GM12875 (cell line): ENCODE data around the gene TOB1.
"Not testable (repeated sequence)": the region's sequence is repeated elsewhere in the genome, so short reads cannot be mapped to it uniquely, and the experiment has no call there.

Experiments used
- H3K4me3 ChIP-seq: one replicate; pipeline ENCODE4 v1.5.1; 2011; ENCODE audit warnings: low read depth, low read length, control low read depth
- TF ChIP-seq, protein P1 (sequence below): IDR thresholded peaks from 2 replicates; pipeline ENCODE4 v1.5.1; 2011; ENCODE audit warnings: low read depth, mild to moderate bottlenecking, control low read depth, inconsistent platforms, low read length, moderate library complexity, borderline replicate concordance; ENCODE audit not compliant: insufficient read depth

The TOB1 gene

DNA sequence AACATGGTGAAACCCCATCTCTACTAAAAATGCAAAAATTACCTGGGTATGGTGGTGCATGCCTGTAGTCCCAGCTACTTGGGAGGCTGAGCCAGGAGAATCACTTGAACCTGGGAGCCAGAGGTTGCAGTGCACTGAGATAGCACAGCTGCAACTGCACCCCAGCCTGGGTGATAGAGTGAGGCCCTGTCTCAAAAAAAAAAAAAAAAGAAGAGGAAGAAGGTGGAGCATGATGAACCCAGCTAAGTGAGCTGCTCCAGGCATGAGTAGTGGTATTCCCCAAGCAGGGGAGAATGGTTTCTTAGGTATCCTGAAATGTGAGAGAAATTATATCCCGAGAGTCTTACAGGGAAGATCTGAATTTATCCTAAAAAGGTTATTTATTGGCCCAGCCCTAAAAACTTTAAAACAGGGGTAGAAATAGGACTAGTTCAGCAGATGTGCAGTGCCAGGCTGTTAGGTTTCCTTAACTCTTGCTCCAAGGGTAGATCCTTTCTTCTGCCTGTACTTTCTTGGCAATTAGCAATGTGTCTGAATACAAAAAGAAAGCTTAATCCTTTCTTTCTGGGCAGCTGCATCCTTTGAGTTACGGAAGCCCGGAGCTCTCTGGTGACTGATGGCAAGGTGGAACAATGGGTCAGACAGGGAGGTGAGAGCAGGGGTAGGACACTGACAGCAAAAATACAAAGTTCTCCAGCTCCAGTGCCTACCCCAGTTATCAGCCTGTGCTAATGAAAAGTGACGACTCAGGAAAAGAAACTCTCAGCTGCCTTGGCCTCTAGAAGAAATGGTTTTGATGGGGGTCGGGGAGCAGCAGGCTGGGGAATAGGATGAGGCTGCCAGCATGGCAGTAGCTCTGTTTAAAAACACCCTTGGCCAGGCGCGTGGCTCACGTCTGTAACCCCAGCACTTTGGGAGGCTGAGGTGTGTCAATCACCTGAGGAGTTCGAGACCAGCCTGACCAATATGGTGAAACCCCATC is 36.5 kb upstream of the TOB1 start:
- TF ChIP-seq, protein P1, sequence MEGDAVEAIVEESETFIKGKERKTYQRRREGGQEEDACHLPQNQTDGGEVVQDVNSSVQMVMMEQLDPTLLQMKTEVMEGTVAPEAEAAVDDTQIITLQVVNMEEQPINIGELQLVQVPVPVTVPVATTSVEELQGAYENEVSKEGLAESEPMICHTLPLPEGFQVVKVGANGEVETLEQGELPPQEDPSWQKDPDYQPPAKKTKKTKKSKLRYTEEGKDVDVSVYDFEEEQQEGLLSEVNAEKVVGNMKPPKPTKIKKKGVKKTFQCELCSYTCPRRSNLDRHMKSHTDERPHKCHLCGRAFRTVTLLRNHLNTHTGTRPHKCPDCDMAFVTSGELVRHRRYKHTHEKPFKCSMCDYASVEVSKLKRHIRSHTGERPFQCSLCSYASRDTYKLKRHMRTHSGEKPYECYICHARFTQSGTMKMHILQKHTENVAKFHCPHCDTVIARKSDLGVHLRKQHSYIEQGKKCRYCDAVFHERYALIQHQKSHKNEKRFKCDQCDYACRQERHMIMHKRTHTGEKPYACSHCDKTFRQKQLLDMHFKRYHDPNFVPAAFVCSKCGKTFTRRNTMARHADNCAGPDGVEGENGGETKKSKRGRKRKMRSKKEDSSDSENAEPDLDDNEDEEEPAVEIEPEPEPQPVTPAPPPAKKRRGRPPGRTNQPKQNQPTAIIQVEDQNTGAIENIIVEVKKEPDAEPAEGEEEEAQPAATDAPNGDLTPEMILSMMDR: no peak
- H3K4me3 ChIP-seq: no peak overlapping the region

DNA sequence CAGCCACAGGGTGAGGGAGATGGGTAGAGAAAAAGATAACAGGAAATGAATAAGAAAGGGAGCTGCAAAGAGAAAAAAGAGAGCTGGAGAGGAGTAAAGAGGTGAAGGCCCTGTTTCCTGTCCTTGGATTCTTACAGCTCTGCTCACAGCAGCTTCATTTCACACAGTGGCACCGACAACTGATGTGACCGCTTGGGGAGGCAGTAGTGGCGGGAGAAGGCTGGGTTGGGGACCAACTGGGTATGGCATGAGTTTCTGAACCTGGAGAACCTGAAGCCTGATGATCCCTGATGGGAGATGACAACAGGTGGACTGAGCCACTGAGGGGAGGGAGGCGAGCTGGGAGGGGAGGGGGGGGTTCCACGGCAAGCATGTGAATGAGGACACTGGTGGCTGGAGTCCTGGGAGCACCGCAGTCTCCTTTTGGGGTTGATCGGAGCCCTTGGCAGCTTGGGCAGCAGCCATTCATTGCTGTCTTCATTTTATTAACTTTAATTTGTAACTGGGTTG is 34.3 kb upstream of the TOB1 start:
- H3K4me3 ChIP-seq: no peak overlapping the region
- TF ChIP-seq, protein P1: no peak

DNA sequence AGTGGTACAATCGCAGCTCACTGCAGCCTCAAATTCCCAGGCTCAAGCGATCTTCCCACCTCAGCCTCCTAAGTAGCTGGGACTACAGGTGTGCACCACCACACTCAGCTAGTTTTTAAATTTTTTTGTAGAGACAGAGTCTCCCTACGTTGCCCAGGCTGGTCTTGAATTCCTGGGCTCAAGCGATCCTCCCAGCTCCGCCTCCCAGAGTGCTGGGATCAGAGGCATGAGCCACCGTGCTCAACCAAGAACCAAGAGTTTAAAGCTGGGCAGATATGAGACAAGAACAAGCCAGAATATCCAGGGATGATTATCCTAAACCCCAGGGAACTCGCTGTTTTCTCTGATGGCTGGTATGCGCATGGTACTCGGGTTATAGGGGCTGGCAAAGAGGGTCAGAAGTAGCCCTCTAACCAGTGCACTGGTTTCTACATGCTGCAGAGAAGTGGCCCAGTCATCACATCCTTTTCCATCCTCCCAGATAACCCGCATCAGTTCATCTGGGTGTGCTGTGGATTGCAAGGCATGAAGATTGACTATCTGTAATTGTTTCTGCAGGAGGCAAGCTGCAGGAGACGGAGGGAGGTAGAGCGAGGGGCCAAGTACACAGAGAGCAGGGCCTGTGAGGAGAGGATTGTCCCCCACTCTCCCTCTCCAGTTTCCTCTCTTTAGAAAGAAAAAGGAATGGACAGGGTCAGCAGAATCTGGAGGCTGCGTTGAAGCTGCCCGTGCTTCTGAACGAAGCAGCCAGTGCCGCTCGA is 33.6 kb upstream of the TOB1 start:
- TF ChIP-seq, protein P1: no peak

DNA sequence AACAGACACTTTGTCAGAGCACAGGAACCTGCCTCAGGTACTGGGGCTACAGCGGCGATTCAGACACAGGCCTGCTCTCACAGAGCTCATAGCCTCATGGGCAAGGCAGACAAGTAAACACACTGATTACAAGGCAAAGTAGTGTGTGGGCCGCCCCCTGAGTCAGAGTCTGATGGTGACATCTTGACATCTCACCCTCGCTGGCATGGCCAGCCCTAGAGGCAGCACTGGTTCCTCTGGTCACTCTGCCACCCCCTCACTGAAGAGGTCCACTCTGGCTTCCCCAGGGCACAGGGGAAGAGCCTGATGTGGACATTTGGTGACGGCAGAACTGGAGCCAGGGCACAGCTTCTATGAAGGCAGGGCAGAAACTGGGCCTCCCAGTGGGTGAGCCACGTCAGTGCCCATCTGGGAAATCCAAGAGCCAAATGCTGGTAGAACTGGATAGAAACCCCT is 32.9 kb upstream of the TOB1 start:
- H3K4me3 ChIP-seq: no peak overlapping the region
- TF ChIP-seq, protein P1: no peak

More for the DNA sequence above, 33.6 kb upstream of the TOB1 start:
- H3K4me3 ChIP-seq: no peak overlapping the region

DNA sequence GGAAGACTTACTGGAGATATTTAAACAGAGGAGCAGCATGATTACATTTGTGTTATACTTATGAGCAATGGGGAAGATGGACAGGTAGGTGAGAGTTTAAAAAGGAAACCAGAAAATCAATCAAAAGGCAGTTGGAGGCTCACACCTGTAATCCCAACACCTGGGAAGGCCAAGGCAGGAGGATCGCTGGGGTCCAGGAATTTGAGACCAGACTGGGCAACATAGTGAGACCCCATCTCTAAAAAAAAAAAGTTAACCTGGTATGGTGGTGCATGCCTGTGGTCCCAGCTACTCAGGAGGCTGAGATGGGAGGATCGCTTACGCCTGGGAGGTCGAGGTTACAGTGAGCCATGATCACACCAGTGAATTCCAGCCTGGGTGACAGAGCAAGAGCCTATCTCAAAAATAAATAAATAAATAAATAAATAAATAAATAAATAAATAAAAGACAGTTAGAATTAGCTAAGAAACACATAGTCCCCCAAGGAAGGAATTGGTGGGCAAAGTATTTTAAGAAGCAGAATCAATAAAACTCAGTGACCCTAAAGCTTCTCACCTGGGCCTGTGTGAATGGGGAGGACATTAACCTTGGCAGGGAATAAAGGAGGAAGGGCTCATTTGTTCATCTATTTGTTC is 32.3 kb upstream of the TOB1 start:
- H3K4me3 ChIP-seq: no peak overlapping the region
- TF ChIP-seq, protein P1: no peak

DNA sequence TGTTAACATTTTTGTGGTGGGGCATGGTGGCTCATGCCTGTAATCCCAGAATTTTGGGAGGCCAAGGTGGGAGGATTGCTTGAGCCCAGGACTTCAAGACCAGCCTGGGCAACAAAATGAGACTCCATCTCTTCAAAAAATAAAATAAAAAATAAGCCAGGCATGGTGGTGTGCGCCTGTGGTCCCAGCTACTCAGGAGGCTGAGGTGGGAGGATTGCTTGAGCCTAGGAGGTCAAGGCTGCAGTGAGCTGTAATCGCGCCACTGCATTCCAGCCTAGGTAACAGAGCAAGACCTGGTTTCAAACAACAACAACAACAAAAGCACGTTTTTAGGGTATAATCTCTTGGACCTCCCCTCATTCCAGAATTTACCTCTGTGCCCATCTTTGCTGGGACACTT is 28.4 kb upstream of the TOB1 start:
- H3K4me3 ChIP-seq: not testable (repeated sequence)

DNA sequence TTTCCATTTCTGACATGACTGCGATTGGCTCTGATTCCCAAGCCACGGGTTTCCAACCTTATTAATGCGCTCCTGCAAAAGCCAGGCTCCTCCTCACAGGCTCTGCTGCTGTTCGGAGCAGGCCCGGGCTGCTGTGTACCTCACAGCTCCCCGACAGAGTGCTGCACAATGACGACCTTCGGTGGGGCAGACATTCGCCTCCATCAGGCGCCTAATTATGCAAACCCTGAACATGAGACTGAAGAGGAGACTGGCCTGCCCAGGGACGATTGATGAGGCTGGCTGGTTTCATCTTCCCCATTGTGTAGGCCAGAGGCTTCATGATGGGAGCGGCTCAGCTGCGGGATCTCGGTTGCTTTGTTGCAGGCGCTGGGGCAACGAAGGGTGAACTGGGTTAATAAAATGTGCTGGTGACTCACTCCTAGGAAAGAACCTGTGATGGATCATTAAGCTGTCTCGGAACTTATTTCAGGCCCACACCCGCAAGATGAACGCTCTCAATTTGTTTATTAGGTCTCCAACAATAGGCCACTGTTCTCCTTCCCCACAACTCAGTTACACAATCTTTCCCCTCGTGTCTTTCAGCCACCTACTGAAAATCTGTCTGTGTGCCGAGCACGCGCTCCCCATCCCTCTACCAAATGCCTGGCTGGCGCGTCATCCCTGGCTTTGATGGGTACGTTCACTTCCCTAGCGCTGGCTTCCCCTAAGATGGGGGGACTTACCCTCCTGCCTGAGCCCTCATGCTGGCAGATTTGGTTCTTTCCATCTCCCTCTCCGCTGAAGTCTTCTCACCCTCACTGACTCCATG is 27.2 kb upstream of the TOB1 start:
- no peak overlapping the region for H3K4me3 ChIP-seq
- TF ChIP-seq, protein P1: no peak
